ENCODE data around the gene RNASET2. TPM values are rescaled to one million over a fixed set of nuclear protein-coding genes. Genes with fewer than 3 reads are reported as not detected.
A peak's percentile ranks its signal among the peaks of the same experiment; 100 is the strongest.

RNASET2 gene
- total RNA-seq, 1 donor from 2014 or later: 15.3 TPM

DNA sequence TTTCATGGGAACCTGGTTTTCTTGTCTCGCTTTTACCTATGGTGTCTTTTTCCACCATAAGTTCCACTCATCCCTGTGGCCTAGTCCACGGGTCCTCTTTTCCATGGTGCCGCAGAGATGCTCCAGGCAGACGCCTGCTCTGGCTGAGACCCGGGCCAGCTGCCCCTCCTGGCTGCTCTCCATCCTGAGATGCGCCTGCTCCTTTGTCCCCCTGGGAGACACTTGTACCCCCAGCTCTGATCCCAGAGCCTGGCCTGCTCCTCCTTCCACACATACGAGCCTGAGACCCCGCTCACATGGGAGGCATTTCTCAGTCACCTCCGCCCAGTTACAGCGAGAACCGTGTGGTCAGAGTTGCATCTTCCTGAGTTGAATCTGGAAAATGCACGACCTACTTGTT is 29.6 kb downstream of the RNASET2 start:
- TF ChIP-seq, protein P1, sequence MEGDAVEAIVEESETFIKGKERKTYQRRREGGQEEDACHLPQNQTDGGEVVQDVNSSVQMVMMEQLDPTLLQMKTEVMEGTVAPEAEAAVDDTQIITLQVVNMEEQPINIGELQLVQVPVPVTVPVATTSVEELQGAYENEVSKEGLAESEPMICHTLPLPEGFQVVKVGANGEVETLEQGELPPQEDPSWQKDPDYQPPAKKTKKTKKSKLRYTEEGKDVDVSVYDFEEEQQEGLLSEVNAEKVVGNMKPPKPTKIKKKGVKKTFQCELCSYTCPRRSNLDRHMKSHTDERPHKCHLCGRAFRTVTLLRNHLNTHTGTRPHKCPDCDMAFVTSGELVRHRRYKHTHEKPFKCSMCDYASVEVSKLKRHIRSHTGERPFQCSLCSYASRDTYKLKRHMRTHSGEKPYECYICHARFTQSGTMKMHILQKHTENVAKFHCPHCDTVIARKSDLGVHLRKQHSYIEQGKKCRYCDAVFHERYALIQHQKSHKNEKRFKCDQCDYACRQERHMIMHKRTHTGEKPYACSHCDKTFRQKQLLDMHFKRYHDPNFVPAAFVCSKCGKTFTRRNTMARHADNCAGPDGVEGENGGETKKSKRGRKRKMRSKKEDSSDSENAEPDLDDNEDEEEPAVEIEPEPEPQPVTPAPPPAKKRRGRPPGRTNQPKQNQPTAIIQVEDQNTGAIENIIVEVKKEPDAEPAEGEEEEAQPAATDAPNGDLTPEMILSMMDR (conservative IDR thresholded peaks at IDR 0.05): no peak
- Mint-ChIP-seq H3K36me3 (ENCODE audit: low read depth) (no peaks in the 10 kb centered on the region), H3K27ac (ENCODE audit: unreplicated experiment) (no peak overlapping the region), H3K27me3 (ENCODE audit: low read depth) (peaks cover 8% of the 10 kb centered on the region), H3K4me3 (no peak overlapping the region), H3K9me3 (no peaks in the 10 kb centered on the region), H3K4me1 (peaks cover 19% of the 10 kb centered on the region)
- DNase-seq (ENCODE audit: low read depth, low spot score): no peak

DNA sequence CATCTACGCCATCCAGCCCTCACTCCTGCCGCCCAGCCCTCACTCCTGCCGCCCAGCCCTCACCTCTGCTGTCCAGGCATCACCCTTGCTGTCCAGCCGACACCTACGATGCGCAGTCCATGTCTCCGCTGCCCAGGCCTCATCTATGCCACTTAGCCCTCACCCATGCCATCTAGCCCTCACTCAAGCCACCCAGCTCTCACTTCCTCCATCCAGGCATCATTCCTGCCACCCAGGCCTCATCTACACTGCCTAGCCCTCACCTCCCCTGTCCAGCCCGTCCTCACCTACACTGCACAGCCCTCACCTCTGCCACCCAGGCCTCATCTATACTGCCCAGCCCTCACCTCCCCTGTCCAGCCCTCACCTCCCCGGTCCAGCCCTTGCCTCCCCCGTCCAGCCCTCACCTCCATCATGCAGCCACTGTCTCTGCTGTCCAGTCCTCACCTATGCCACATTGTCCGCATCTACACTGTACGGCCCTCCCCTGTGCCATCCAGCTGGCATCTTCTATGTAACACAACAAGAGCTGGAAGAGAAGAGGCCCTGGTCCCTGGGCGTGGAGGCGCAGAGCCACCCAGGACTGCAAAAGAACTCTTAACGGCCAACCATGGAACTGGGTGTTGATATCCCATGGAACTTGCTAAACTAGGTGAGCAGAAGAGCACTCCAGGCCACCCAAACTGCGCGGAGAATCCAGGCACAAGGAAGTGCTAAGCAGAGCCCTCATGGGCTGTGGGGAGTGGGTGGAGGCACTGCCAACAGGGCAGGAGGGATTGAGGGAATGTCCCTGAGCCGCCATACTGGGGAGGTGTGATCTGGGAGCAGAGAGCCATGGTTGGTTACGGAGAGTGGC is 31.0 kb downstream of the RNASET2 start:
- DNase-seq (ENCODE audit: low read depth, low spot score): no peak
- H3K4me1 Mint-ChIP-seq: peaks cover 32% of the 10 kb centered on the region
- H3K27ac Mint-ChIP-seq (ENCODE audit: unreplicated experiment): peak overlapping the region; percentile 51
- TF ChIP-seq, protein P1 (conservative IDR thresholded peaks at IDR 0.05): no peak
- no peaks in the 10 kb centered on the region for H3K9me3 Mint-ChIP-seq
- no peaks in the 10 kb centered on the region for H3K36me3 Mint-ChIP-seq (ENCODE audit: low read depth)
- peaks cover 13% of the 10 kb centered on the region for H3K27me3 Mint-ChIP-seq (ENCODE audit: low read depth)
- H3K4me3 Mint-ChIP-seq: no peak overlapping the region

DNA sequence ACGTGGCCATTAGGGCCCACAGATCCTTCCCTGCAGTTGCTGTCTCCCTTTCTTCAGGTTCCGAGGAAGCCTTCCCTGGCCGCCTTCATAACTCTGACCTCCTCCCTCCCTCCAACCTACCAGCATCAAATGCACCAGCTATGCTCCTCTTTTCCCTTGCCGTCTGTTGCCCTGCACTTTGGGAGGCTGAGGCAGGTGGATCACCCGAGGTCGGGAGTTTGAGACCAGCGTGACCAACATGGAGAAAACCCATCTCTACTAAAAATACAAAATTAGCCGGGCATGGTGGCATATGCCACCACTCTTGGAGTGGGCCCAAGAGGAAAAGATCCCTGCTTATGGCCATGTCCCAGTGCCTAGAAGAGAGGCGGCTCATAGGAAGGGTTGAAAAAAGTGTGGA is 31.8 kb downstream of the RNASET2 start:
- DNase-seq (ENCODE audit: low read depth, low spot score): no peak
- TF ChIP-seq, protein P1 (conservative IDR thresholded peaks at IDR 0.05): no peak
- Mint-ChIP-seq H3K4me3 (no peak overlapping the region), H3K4me1 (peaks cover 32% of the 10 kb centered on the region), H3K27ac (ENCODE audit: unreplicated experiment) (no peak overlapping the region), H3K9me3 (no peaks in the 10 kb centered on the region), H3K36me3 (ENCODE audit: low read depth) (no peaks in the 10 kb centered on the region), H3K27me3 (ENCODE audit: low read depth) (peaks cover 15% of the 10 kb centered on the region)

DNA sequence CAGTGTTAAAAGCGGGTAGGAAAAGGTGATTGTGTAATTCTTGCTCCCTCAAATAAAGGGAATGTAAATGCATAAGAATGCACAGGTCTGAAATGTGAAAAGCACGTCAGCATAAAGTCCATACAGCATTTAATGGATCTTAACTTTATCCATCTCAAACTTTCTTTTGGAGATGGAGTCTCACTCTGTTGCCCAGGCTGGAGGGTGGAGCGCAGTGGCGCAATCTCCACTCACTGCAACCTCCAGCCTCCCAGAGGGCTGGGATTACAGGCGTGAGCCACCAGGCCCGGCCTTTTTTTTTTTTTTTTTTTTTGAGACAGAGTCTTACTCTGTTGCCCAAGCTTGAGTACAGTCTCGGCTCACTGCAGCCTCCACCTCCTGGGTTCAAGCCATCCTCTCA is 33.4 kb downstream of the RNASET2 start:
- Mint-ChIP-seq H3K4me3 (no peak overlapping the region), H3K27me3 (ENCODE audit: low read depth) (peaks cover 19% of the 10 kb centered on the region), H3K27ac (ENCODE audit: unreplicated experiment) (no peak overlapping the region), H3K36me3 (ENCODE audit: low read depth) (peaks cover 2% of the 10 kb centered on the region), H3K9me3 (peaks cover 4% of the 10 kb centered on the region), H3K4me1 (peaks cover 28% of the 10 kb centered on the region)
- DNase-seq (ENCODE audit: low read depth, low spot score): no peak
- TF ChIP-seq, protein P1 (conservative IDR thresholded peaks at IDR 0.05): no peak

- no peak overlapping the region for H3K4me3 Mint-ChIP-seq
- peaks cover 4% of the 10 kb centered on the region for H3K9me3 Mint-ChIP-seq
- no peak for DNase-seq (ENCODE audit: low read depth, low spot score)
- H3K27ac Mint-ChIP-seq (ENCODE audit: unreplicated experiment): no peak overlapping the region
- peaks cover 2% of the 10 kb centered on the region for H3K36me3 Mint-ChIP-seq (ENCODE audit: low read depth)
- peaks cover 16% of the 10 kb centered on the region for H3K4me1 Mint-ChIP-seq
- peaks cover 19% of the 10 kb centered on the region for H3K27me3 Mint-ChIP-seq (ENCODE audit: low read depth)
- TF ChIP-seq, protein P1 (conservative IDR thresholded peaks at IDR 0.05): no peak
These were observed 34.8 kb downstream of the RNASET2 start for GRCh38 chr6:166921570-166921969.
